Breast epithelium (tissue), 4 donors: ENCODE results near the gene PSMF1. TPM values are rescaled to one million over a fixed set of nuclear protein-coding genes. Genes with fewer than 3 reads are reported as not detected.
A peak's percentile ranks its signal among the peaks of the same experiment; 100 is the strongest.

Experiments
- DNase-seq, 2 donors: peaks; one replicate each; pipeline ENCODE4 v3.0.0-alpha.2; 2019; ENCODE audit warnings: low spot score in 2 of 2
- H3K27ac ChIP-seq, 2 donors: fragments of 200-600 bp; sonication (generic) in 1 of 2; one replicate each; pipeline ENCODE4 v1.5.1; 2016 to 2019; ENCODE audit warnings: mild to moderate bottlenecking in 1 of 2
- H3K27me3 ChIP-seq, 2 donors: fragments of 200-600 bp; sonication (generic) in 1 of 2; one replicate each; pipeline versions ENCODE4 v1.5.1 to v1.6.0; 2017 to 2019; ENCODE audit warnings: control low read depth in 1 of 2, mild to moderate bottlenecking in 1 of 2
- H3K36me3 ChIP-seq: fragments of 200-600 bp; one replicate; pipeline ENCODE4 v1.5.1; 2019
- H3K4me1 ChIP-seq, 2 donors: fragments of 200-600 bp; sonication (generic); one replicate each; pipeline ENCODE4 v1.5.1; 2016 to 2019; ENCODE audit warnings: control low read depth in 1 of 2
- H3K4me3 ChIP-seq, 3 donors: fragments of 200-600 bp; sonication (generic); 1 replicate in 2 of 3; 2 replicates in 1 of 3; pipeline ENCODE4 v1.5.1; 2016 to 2019; ENCODE audit warnings: mild to moderate bottlenecking in 3 of 3, moderate library complexity in 2 of 3
- H3K9me3 ChIP-seq, 2 donors: fragments of 200-600 bp; sonication (generic) in 1 of 2; one replicate each; pipeline ENCODE4 v1.5.1; 2016 to 2019; ENCODE audit warnings: control low read depth in 1 of 2
- CTCF ChIP-seq, 3 donors: fragments of 450-650 bp; IDR thresholded peaks; one replicate each; pipeline ENCODE4 v1.5.1; 2016 to 2017; ENCODE audit warnings: antibody characterized with exemption in 3 of 3, mild to moderate bottlenecking in 3 of 3, moderate library complexity in 3 of 3
- POLR2A ChIP-seq: fragments of 450-650 bp; IDR thresholded peaks from one replicate; pipeline ENCODE4 v1.6.1; 2016; ENCODE audit warnings: antibody characterized with exemption, mild to moderate bottlenecking, moderate library complexity
- POLR2AphosphoS5 ChIP-seq, 3 donors: sonication (generic); formaldehyde crosslinking; IDR thresholded peaks; one replicate each; pipeline ENCODE4 v1.6.1; 2017; ENCODE audit warnings: antibody characterized with exemption in 3 of 3
- intact Hi-C: fragments of 100-400 bp; cut with DNase I; formaldehyde crosslinking; loops from one replicate; pipeline ENCODE4 v1.15.1; 2023; ENCODE audit warnings: low total_unique reads
- total RNA-seq, 3 donors: library from RNA; depleted of rRNA; stranded (reverse); fragments of >200 nt; gene quantifications; one replicate each; pipeline ENCODE4 v1.1.0, GENCODE V29; 2016

Gene PSMF1
- total RNA-seq, 3 donors from 2014 or later = 71.7 to 98.4 (median 75.1) TPM

GRCh38 chr20:1180949-1181348 is 62.5 kb downstream of the PSMF1 start:
- intact Hi-C loops = no loop called here
- Histone ChIP-seq H3K36me3 (no peaks in the 10 kb centered on the region), H3K27me3 (peaks cover 4 to 19% of the 10 kb centered on the region in 2 donors), H3K9me3 (no peaks in the 10 kb centered on the region), H3K4me3 (no peak overlapping the region), H3K4me1 (no peaks in the 10 kb centered on the region), H3K27ac (no peak overlapping the region)
- TF ChIP-seq CTCF (IDR thresholded peaks at IDR 0.05) (no peak), POLR2AphosphoS5 (IDR thresholded peaks at IDR 0.05) (no peak), POLR2A (no peak)
- DNase-seq = no peak

GRCh38 chr20:1182106-1182505 is 63.7 kb downstream of the PSMF1 start:
- Histone ChIP-seq H3K4me3 (no peak overlapping the region), H3K4me1 (no peaks in the 10 kb centered on the region), H3K9me3 (no peaks in the 10 kb centered on the region), H3K27me3 (peaks cover 4 to 28% of the 10 kb centered on the region in 2 donors), H3K36me3 (no peaks in the 10 kb centered on the region), H3K27ac (no peak overlapping the region)
- intact Hi-C loops = no loop called here
- TF ChIP-seq POLR2AphosphoS5 (IDR thresholded peaks at IDR 0.05) (no peak), CTCF (IDR thresholded peaks at IDR 0.05) (no peak), POLR2A (no peak)
- no peak for DNase-seq

GRCh38 chr20:1183153-1183552 is 64.8 kb downstream of the PSMF1 start:
- intact Hi-C loops = no loop called here

GRCh38 chr20:1184260-1184637 is 65.8 kb downstream of the PSMF1 start:
- TF ChIP-seq CTCF (IDR thresholded peaks at IDR 0.05) (no peak), POLR2A (no peak), POLR2AphosphoS5 (IDR thresholded peaks at IDR 0.05) (no peak)
- no peak for DNase-seq
- Histone ChIP-seq H3K9me3 (no peaks in the 10 kb centered on the region), H3K27me3 (peaks cover 4 to 28% of the 10 kb centered on the region in 2 donors), H3K27ac (no peak overlapping the region), H3K4me3 (peak overlapping the region; percentile 45 to 77 (median 58)), H3K4me1 (no peaks in the 10 kb centered on the region), H3K36me3 (no peaks in the 10 kb centered on the region)
- intact Hi-C loops = no loop called here

More at GRCh38 chr20:1183153-1183552, 64.8 kb downstream of the PSMF1 start:
- Histone ChIP-seq H3K27me3 (peaks cover 4 to 28% of the 10 kb centered on the region in 2 donors), H3K27ac (no peak overlapping the region), H3K4me3 (no peak overlapping the region), H3K36me3 (no peaks in the 10 kb centered on the region), H3K4me1 (no peaks in the 10 kb centered on the region), H3K9me3 (no peaks in the 10 kb centered on the region)
- TF ChIP-seq POLR2AphosphoS5 (IDR thresholded peaks at IDR 0.05) (no peak), CTCF (IDR thresholded peaks at IDR 0.05) (no peak), POLR2A (no peak)
- DNase-seq = no peak

DNA sequence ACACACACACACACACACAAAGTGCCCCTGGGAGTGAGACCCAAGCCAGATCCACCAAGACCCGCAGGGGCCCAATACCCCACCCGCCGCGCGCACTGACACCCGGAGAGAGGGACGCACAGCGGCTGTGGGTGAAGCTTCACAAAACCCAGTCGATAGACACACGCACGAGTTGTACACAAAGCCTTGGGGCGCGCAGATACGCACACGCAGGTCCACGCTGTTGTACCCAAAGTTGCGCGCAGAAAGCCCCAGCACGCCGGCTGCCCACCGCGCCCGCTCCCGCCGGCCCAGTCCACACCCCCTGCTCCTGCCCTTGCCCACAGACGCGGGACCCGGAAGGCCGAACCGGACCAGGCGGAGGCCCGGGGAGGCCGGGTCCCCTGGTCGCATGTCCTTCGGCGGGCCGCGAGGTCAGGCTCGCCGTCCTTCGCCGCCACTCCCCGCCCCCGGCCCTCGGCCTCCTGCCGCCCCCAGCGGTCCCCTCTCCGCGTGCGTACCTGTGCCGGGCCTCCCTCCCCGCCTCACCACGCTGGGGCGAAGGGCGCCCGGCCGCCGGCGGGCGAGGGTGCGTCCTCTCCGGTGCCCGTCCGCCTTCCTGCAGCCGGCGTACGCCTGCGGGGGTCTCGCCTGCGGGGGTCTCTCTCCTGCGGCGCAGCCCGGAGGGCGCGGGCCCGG is 66.4 kb downstream of the PSMF1 start, which contains the start of gene TMEM74B:
Gene TMEM74B, minus strand, starts transcription at position 344 of the 678 bp plus-strand sequence. CDS start 1,180 bp downstream, outside the sequence.
- Histone ChIP-seq H3K27ac (no peak within 1 kb of the TSS), H3K4me3 (peak within 1 kb of the TSS; percentile 45 to 77 (median 58)), H3K9me3 (no peaks in the 10 kb centered on the region), H3K36me3 (no peaks in the 10 kb centered on the region), H3K27me3 (peaks cover 4 to 28% of the 10 kb centered on the region in 2 donors), H3K4me1 (no peaks in the 10 kb centered on the region)
- TF ChIP-seq POLR2AphosphoS5 (IDR thresholded peaks at IDR 0.05) (no peak), POLR2A (no peak), CTCF (IDR thresholded peaks at IDR 0.05) (no peak)
- DNase-seq = no peak
- intact Hi-C loops = no loop called here
